Daoy (cell line): ENCODE measurements around the gene MAST4. TPM values are rescaled to one million over a fixed set of nuclear protein-coding genes. Genes with fewer than 3 reads are reported as not detected.
A peak's percentile ranks its signal among the peaks of the same experiment; 100 is the strongest.

Source experiments
- DNase-seq: peaks from one replicate; pipeline ENCODE4 v3.0.0-alpha.2; 2015; ENCODE audit warnings: low read depth
- total RNA-seq: library from RNA; depleted of rRNA; stranded (reverse); fragments of >200 nt; shearing (Covaris generic); gene quantifications from 2 replicates; pipeline ENCODE4 v1.2.3, GENCODE V29; 2014

Gene MAST4
- total RNA-seq, 1 experiment from 2014 or later, result 5.5 TPM

- peak; percentile 74 for DNase-seq
Measured at GRCh38 chr5:67038817-67039603, 442.8 kb downstream of the MAST4 start.

- no peak for DNase-seq
Measured at GRCh38 chr5:67042176-67043003, 446.2 kb downstream of the MAST4 start.

- no peak for DNase-seq
Measured at GRCh38 chr5:67043796-67044511, 447.8 kb downstream of the MAST4 start.

- no peak for DNase-seq
Measured at GRCh38 chr5:67045816-67046740, 449.9 kb downstream of the MAST4 start.

GRCh38 chr5:67047160-67047559, 451.0 kb downstream of the MAST4 start:
- no peak for DNase-seq

GRCh38 chr5:67047616-67048015, 451.4 kb downstream of the MAST4 start:
- DNase-seq, result no peak

GRCh38 chr5:67050125-67050524, 453.9 kb downstream of the MAST4 start:
- DNase-seq, result no peak

GRCh38 chr5:67050635-67051034, 454.4 kb downstream of the MAST4 start:
- no peak for DNase-seq

GRCh38 chr5:67051164-67051563, 455.0 kb downstream of the MAST4 start:
- no peak for DNase-seq

GRCh38 chr5:67052034-67052433, 455.8 kb downstream of the MAST4 start:
- DNase-seq, result no peak

- DNase-seq, result no peak
Measured at GRCh38 chr5:67053229-67053628, 457.0 kb downstream of the MAST4 start.

- DNase-seq, result no peak
Measured at GRCh38 chr5:67058998-67059743, 463.0 kb downstream of the MAST4 start.

- peak; percentile 44 for DNase-seq
Measured at GRCh38 chr5:67059744-67060490, 463.7 kb downstream of the MAST4 start.

GRCh38 chr5:67061511-67061910, 465.3 kb downstream of the MAST4 start:
- DNase-seq, result no peak

- no peak for DNase-seq
Measured at GRCh38 chr5:67063055-67063454, 466.9 kb downstream of the MAST4 start.

GRCh38 chr5:67063791-67064190, 467.6 kb downstream of the MAST4 start:
- DNase-seq, result no peak

- no peak for DNase-seq
Measured at GRCh38 chr5:67065237-67065636, 469.0 kb downstream of the MAST4 start.

- no peak for DNase-seq
Measured at GRCh38 chr5:67065696-67066095, 469.5 kb downstream of the MAST4 start.

- DNase-seq, result no peak
Measured at GRCh38 chr5:67066815-67067214, 470.6 kb downstream of the MAST4 start.
